Gastroesophageal sphincter (tissue), 3 donors: Measurements from ENCODE around the gene TOMM6.

ENCODE experiments used
- EP300 ChIP-seq: sonication (generic); formaldehyde crosslinking; IDR thresholded peaks from one replicate; pipeline ENCODE4 v1.6.1; 2017; ENCODE audit warnings: antibody characterized with exemption, mild to moderate bottlenecking
- POLR2A ChIP-seq, 2 donors: fragments of 450-650 bp; IDR thresholded peaks; one replicate each; pipeline ENCODE4 v1.6.1; 2017; ENCODE audit warnings: antibody characterized with exemption in 2 of 2, mild to moderate bottlenecking in 2 of 2, moderate library complexity in 1 of 2
- POLR2AphosphoS5 ChIP-seq: sonication (generic); formaldehyde crosslinking; IDR thresholded peaks from one replicate; pipeline ENCODE4 v1.6.1; 2017; ENCODE audit warnings: antibody characterized with exemption
- TF ChIP-seq, protein P1 (sequence below), 4 experiments: fragments of 200-600 bp in 2 of 4; fragments of 450-650 bp in 2 of 4; sonication (generic) in 1 of 4; IDR thresholded peaks; one replicate each; pipeline ENCODE4 v1.5.1; 2017 to 2019; ENCODE audit warnings: antibody characterized with exemption in 4 of 4, mild to moderate bottlenecking in 2 of 4, moderate library complexity in 2 of 4

- TF ChIP-seq, protein P1, sequence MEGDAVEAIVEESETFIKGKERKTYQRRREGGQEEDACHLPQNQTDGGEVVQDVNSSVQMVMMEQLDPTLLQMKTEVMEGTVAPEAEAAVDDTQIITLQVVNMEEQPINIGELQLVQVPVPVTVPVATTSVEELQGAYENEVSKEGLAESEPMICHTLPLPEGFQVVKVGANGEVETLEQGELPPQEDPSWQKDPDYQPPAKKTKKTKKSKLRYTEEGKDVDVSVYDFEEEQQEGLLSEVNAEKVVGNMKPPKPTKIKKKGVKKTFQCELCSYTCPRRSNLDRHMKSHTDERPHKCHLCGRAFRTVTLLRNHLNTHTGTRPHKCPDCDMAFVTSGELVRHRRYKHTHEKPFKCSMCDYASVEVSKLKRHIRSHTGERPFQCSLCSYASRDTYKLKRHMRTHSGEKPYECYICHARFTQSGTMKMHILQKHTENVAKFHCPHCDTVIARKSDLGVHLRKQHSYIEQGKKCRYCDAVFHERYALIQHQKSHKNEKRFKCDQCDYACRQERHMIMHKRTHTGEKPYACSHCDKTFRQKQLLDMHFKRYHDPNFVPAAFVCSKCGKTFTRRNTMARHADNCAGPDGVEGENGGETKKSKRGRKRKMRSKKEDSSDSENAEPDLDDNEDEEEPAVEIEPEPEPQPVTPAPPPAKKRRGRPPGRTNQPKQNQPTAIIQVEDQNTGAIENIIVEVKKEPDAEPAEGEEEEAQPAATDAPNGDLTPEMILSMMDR (IDR thresholded peaks at IDR 0.05), result peak; percentile 78 to 95 (median 88)
- TF ChIP-seq EP300 (no peak), POLR2A (IDR thresholded peaks at IDR 0.05) (peak; percentile 25 to 56), POLR2AphosphoS5 (peak; percentile 52)
These were observed 7.5 kb upstream of the TOMM6 start, which contains the start of gene FRS3 for GRCh38 chr6:41779788-41780550.
